Neural crest cell (in vitro differentiated cells): ENCODE measurements around the gene STARD10. TPM values are rescaled to one million over a fixed set of nuclear protein-coding genes. Genes with fewer than 3 reads are reported as not detected.

Source experiments
- DNase-seq: peaks from one replicate; pipeline ENCODE4 v3.0.0; 2021; ENCODE audit warnings: low read depth, mixed read lengths, low spot score
- H3K27ac Mint-ChIP-seq: one replicate; pipeline ENCODE4 v1.8.0; 2021; ENCODE audit warnings: mild to moderate bottlenecking, mixed read lengths; ENCODE audit not compliant: unreplicated experiment
- H3K27me3 Mint-ChIP-seq: 2 replicates; pipeline ENCODE4 v1.8.0; 2021; ENCODE audit warnings: low read depth, mild to moderate bottlenecking, mixed read lengths
- H3K36me3 Mint-ChIP-seq: 2 replicates; pipeline ENCODE4 v1.8.0; 2021; ENCODE audit warnings: low read depth, mild to moderate bottlenecking, mixed read lengths
- H3K4me1 Mint-ChIP-seq: 2 replicates; pipeline ENCODE4 v1.8.0; 2021; ENCODE audit warnings: mixed read lengths
- H3K4me3 Mint-ChIP-seq: one replicate; pipeline ENCODE4 v1.8.0; 2021; ENCODE audit warnings: mild to moderate bottlenecking, mixed read lengths
- H3K9me3 Mint-ChIP-seq: 2 replicates; pipeline ENCODE4 v1.8.0; 2021; ENCODE audit warnings: mixed read lengths
- CTCF ChIP-seq: fragments of 200-600 bp; sonication (generic); conservative IDR thresholded peaks from 2 replicates; pipeline ENCODE4 v1.5.0; 2021; ENCODE audit warnings: antibody characterized with exemption, mild to moderate bottlenecking
- total RNA-seq: library from RNA; stranded (reverse); gene quantifications from 2 replicates; pipeline ENCODE4 v1.2.1, GENCODE V29; 2021

Gene STARD10
- total RNA-seq, 1 donor from 2014 or later = 12.6 TPM

GRCh38 chr11:72759468-72759985 is 34.3 kb downstream of the STARD10 start:
- Mint-ChIP-seq H3K4me3 (no peak overlapping the region), H3K9me3 (no peaks in the 10 kb centered on the region), H3K36me3 (no peaks in the 10 kb centered on the region), H3K27me3 (no peaks in the 10 kb centered on the region), H3K4me1 (peaks cover 12% of the 10 kb centered on the region), H3K27ac (no peak overlapping the region)
- no peak for DNase-seq
- no peak for TF ChIP-seq CTCF

- no peak overlapping the region for H3K27ac Mint-ChIP-seq
- H3K4me3 Mint-ChIP-seq = peak overlapping the region; percentile 2
- no peaks in the 10 kb centered on the region for H3K9me3 Mint-ChIP-seq
- no peak for DNase-seq
- no peaks in the 10 kb centered on the region for H3K27me3 Mint-ChIP-seq
- H3K4me1 Mint-ChIP-seq = peaks cover 17% of the 10 kb centered on the region
- no peak for TF ChIP-seq CTCF
- H3K36me3 Mint-ChIP-seq = no peaks in the 10 kb centered on the region
These were observed 35.0 kb downstream of the STARD10 start for GRCh38 chr11:72758690-72759389.

- H3K36me3 Mint-ChIP-seq = no peaks in the 10 kb centered on the region
- no peak for TF ChIP-seq CTCF
- H3K4me1 Mint-ChIP-seq = peaks cover 17% of the 10 kb centered on the region
- DNase-seq = no peak
- H3K4me3 Mint-ChIP-seq = no peak overlapping the region
- no peak overlapping the region for H3K27ac Mint-ChIP-seq
- no peaks in the 10 kb centered on the region for H3K27me3 Mint-ChIP-seq
- H3K9me3 Mint-ChIP-seq = no peaks in the 10 kb centered on the region
These were observed 35.5 kb downstream of the STARD10 start for GRCh38 chr11:72758304-72758689.

- Mint-ChIP-seq H3K4me3 (peak overlapping the region; percentile 39), H3K27me3 (no peaks in the 10 kb centered on the region), H3K36me3 (no peaks in the 10 kb centered on the region), H3K9me3 (no peaks in the 10 kb centered on the region), H3K4me1 (peaks cover 31% of the 10 kb centered on the region), H3K27ac (no peak overlapping the region)
- no peak for TF ChIP-seq CTCF
- DNase-seq = no peak
These were observed 38.0 kb downstream of the STARD10 start for GRCh38 chr11:72755713-72756285.

- Mint-ChIP-seq H3K27ac (peak overlapping the region; percentile 69), H3K27me3 (no peaks in the 10 kb centered on the region), H3K9me3 (no peaks in the 10 kb centered on the region), H3K36me3 (no peaks in the 10 kb centered on the region), H3K4me3 (no peak overlapping the region), H3K4me1 (peaks cover 40% of the 10 kb centered on the region)
- TF ChIP-seq CTCF = no peak
- DNase-seq = no peak
These were observed 39.2 kb downstream of the STARD10 start for GRCh38 chr11:72754544-72755155.
